DMS153 (cell line): Measurements from ENCODE around the gene PDCD5.

Experiments
- DNase-seq: peaks from one replicate; lab custom pipeline; 2025; lab: John Stamatoyannopoulos, UW

The PDCD5 gene

DNA sequence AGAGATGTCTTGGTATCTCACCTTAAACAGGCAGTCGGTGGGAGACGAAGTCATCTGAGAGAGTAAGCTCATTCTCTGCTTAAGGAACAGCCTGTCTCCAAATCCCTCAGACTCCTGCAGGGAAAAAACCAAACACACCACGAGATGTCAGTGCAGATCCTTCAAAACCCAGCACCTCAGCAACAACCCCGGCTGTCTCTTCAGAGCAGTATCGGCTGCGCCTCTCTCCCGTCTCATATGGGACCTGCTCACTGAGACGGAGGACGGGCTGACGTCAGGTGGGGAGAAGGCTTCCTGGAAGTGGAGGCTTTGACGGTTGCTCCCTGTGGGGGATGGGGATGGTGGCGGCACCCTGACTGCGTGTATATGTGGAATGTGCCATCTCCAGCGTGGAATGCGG is 50.4 kb downstream of the PDCD5 start:
- DNase-seq: no peak
